DND-41 (cell line): ENCODE data around the gene SMG6.

Experiments
- EZH2 ChIP-seq: IDR thresholded peaks from 3 replicates; pipeline ENCODE4 v1.6.1; 2012; ENCODE audit warnings: borderline replicate concordance, low read depth, mild to moderate bottlenecking, moderate library complexity, low read length, inconsistent platforms; ENCODE audit not compliant: severe bottlenecking
- TF ChIP-seq, protein P1 (sequence below): IDR thresholded peaks from 2 replicates; pipeline ENCODE4 v1.5.1; 2012; ENCODE audit warnings: borderline replicate concordance, low read length, moderate library complexity, mild to moderate bottlenecking; ENCODE audit not compliant: poor library complexity, severe bottlenecking; ENCODE audit errors: extremely low read depth

DNA sequence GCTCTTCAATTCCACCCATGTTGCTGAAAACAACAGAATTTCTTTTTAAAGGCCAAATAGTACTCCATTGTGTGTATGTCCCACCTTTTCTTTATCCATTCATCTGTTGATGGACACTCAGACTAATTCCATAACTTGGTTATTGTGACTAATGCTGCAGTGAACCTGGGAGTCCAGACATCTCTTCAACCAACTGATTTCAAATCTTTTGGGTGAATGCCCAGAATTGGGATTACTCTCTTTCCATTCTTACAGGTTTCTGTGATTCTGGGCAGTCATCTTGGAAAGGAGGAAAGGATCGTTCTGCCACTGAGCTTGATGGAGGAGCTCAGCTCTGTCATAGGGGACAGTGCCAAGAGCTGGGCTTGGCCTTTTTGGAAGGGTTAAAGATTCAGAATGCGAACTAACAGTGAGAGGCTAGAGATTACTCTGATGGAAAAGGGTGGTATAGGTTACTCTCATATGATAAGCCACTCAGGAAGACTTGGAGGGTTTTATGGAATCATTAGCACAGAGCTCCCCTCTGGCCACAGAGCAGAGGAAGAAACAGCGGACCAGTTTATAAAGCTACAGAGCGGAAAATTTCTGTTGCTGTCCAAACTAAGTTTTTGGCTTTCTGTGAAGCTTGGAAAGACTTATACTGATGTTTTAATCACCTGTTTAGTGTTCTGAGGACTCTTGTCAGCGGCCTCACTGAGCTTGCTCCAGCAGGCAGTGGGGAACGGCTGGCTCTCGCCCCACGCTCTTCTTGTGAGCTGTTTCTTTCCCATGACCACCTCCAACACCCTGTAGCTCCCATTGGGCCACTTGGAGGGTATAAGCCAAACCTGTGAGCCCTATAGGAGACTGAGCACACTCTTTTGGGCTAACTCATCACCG is 200.4 kb downstream of the SMG6 start:
- TF ChIP-seq, protein P1, sequence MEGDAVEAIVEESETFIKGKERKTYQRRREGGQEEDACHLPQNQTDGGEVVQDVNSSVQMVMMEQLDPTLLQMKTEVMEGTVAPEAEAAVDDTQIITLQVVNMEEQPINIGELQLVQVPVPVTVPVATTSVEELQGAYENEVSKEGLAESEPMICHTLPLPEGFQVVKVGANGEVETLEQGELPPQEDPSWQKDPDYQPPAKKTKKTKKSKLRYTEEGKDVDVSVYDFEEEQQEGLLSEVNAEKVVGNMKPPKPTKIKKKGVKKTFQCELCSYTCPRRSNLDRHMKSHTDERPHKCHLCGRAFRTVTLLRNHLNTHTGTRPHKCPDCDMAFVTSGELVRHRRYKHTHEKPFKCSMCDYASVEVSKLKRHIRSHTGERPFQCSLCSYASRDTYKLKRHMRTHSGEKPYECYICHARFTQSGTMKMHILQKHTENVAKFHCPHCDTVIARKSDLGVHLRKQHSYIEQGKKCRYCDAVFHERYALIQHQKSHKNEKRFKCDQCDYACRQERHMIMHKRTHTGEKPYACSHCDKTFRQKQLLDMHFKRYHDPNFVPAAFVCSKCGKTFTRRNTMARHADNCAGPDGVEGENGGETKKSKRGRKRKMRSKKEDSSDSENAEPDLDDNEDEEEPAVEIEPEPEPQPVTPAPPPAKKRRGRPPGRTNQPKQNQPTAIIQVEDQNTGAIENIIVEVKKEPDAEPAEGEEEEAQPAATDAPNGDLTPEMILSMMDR = no peak
- TF ChIP-seq EZH2 = no peak
